VCaP (cell line): ENCODE data around the gene ELMO1.

Experiments
- H3K27ac ChIP-seq: fragments of 450-650 bp; 2 replicates; pipeline ENCODE4 v1.5.1; 2017
- TF ChIP-seq, protein P1 (sequence below): fragments of 450-650 bp; conservative IDR thresholded peaks from 2 replicates; pipeline ENCODE4 v1.5.1; 2017; ENCODE audit warnings: mild to moderate bottlenecking, moderate library complexity

ELMO1 gene

DNA sequence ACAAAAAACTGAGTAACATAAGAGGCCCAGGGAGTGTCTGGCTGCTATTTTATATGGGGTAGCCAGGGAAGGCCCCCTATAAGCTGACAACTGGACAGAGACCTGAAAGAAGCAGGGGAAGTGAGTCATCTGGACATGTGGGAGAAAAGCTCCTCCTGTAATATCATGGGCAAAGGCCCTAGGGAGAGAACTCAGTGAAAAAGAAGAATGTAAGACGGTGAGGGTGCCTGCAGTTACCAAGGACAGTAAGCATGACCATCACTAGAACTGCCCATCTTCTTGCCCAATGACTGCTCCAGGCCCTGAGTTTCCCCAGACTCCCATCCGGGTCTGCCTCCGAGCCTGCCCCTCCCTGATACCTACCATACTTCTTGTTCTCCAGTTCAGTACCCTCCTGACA is 2.3 kb downstream of the ELMO1 start:
- TF ChIP-seq, protein P1, sequence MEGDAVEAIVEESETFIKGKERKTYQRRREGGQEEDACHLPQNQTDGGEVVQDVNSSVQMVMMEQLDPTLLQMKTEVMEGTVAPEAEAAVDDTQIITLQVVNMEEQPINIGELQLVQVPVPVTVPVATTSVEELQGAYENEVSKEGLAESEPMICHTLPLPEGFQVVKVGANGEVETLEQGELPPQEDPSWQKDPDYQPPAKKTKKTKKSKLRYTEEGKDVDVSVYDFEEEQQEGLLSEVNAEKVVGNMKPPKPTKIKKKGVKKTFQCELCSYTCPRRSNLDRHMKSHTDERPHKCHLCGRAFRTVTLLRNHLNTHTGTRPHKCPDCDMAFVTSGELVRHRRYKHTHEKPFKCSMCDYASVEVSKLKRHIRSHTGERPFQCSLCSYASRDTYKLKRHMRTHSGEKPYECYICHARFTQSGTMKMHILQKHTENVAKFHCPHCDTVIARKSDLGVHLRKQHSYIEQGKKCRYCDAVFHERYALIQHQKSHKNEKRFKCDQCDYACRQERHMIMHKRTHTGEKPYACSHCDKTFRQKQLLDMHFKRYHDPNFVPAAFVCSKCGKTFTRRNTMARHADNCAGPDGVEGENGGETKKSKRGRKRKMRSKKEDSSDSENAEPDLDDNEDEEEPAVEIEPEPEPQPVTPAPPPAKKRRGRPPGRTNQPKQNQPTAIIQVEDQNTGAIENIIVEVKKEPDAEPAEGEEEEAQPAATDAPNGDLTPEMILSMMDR: no peak
- no peak overlapping the region for H3K27ac ChIP-seq

- TF ChIP-seq, protein P1: no peak
- no peak overlapping the region for H3K27ac ChIP-seq
Observed at GRCh38 chr7:37445790-37446189, 2.9 kb downstream of the ELMO1 start.

DNA sequence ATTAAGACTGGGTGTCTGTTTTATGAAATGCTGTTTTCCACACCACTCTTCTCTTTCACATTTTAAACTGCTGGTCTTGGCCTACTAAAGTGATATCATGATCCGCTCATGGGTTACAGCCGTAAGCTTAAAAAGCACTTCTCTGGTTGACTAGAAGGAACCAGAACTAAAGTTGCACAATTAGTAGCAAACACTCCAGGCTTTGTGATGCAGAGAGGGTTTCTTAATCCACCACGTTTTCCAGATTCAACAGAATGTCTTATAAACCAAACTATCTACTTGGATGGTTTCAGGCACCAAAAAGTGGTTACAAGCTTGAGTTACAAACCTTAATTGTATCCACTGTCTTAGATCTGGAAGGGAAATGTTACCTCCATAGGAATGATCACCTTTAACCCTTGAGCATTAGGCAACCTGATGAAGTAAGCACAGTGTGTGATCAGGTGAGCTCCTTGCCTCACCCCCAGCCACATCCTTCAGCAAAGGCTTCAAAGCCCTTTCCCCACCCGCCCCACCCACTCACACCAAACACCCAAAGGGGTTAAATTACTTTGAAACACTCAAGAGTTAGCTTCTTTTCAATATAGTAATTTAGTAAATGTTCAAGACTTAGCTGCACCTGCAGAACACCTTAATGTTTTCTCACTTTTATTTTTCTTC is 3.5 kb downstream of the ELMO1 start:
- no peak overlapping the region for H3K27ac ChIP-seq
- TF ChIP-seq, protein P1: no peak

DNA sequence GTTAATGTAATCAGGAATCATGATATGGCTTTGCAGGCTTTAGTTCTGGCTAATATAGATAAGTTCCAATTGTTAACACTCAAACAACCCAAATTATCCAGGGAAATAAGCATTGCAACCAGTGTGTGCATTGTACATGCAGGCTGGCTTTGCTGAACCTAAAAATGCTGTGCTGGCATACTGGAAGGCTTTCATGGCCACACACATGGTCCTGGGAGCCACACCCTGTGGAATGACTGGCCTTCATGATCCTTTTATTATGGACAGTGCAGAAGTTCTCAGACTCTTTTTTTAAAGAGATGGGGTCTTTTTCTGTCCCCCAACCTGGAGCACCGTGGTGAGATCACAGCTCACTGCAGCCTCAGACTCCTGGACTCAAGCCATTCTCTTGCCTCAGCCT is 5.0 kb downstream of the ELMO1 start:
- no peak overlapping the region for H3K27ac ChIP-seq
- TF ChIP-seq, protein P1: no peak

DNA sequence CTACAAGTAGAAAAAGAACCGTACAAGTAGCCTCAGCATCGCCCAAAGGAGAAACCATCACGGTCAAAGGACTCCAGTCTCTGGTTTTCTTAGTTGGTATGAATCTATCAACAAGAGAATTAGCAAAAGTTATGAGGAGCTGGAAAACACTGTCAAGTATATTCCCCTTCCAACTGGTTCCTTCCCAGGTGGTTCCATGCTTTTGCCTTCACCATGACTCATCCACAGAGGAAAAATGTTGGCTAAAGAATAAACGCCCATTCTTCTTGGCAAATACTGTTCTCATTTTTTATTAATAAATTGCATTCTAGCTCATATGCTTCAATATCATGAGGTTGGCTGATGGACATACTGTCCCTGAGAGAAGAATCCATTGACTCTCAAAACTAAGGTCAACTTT is 6.4 kb downstream of the ELMO1 start:
- TF ChIP-seq, protein P1: no peak
- no peak overlapping the region for H3K27ac ChIP-seq

DNA sequence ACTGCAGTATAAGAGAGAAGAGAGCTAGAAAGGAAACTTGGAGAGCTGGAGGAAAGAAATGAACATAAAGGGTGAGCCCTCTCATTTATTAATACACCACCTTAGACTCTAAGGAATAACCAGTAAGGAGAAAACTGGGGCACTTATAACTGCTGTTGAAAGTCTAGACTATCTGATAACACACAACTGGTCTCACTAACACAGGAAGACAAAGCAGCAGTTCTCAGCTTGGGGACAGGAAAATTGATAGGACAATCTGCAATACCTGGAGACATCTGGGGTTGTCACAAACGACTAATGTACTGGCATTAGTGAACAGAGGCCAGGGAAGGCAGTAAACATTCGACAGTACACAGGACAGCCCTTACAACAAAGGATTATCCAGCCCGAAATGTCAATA is 6.8 kb downstream of the ELMO1 start:
- TF ChIP-seq, protein P1: no peak
- no peak overlapping the region for H3K27ac ChIP-seq

- TF ChIP-seq, protein P1: no peak
- no peak overlapping the region for H3K27ac ChIP-seq
Observed at GRCh38 chr7:37441386-37441760, 7.3 kb downstream of the ELMO1 start.
